MM.1S (cell line): Measurements from ENCODE around the gene LPAR6.

Experiments used
- EZH2 ChIP-seq: fragments of 300-600 bp; sonication (generic); optimal IDR thresholded peaks from 2 replicates; pipeline ENCODE3; 2017; ENCODE audit warnings: low read depth, mild to moderate bottlenecking, antibody characterized with exemption, low read length, mixed read lengths
- EZH2phosphoT487 ChIP-seq: fragments of 300-600 bp; sonication (generic); IDR thresholded peaks from 2 replicates; pipeline ENCODE4 v1.6.1; 2018; ENCODE audit warnings: antibody characterized with exemption, low read length
- TF ChIP-seq, protein P1 (sequence below): fragments of 300-600 bp; sonication (generic); IDR thresholded peaks from 2 replicates; pipeline ENCODE4 v1.5.1; 2016; ENCODE audit warnings: antibody characterized with exemption, low read length, mixed read lengths

DNA sequence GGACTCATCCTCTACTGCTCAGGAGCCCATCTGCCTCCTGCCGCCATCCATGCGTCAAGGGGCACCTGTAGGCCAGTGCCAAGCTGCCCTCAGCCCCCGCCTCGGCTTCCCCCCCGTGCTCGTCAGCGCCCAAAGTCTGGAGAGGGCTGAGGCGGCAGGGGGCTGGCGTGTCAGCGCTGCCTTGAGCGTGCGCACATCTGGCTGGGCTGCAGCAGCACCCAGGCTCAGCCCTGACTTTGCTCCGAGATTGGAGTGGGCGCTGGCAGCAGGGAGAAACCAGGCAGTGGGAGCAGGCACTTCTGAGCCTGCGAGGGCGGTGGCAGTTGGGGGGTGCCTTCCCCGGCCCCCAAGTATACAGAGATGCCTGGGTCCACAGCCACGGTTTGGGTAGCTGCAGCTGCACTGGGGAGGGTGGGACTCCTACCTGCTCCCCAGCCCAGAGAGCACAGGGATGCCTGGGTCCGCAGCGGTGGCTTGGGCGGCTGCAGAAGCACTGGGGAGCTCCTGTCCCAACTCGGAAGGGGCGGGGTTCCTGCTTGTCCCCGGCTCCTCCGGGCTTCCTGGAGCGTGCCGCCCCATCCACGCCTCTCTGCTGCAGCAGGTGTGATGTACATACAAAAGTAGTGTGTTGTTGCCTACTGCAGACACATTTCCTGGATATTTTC is 44.8 kb upstream of the LPAR6 start:
- TF ChIP-seq, protein P1, sequence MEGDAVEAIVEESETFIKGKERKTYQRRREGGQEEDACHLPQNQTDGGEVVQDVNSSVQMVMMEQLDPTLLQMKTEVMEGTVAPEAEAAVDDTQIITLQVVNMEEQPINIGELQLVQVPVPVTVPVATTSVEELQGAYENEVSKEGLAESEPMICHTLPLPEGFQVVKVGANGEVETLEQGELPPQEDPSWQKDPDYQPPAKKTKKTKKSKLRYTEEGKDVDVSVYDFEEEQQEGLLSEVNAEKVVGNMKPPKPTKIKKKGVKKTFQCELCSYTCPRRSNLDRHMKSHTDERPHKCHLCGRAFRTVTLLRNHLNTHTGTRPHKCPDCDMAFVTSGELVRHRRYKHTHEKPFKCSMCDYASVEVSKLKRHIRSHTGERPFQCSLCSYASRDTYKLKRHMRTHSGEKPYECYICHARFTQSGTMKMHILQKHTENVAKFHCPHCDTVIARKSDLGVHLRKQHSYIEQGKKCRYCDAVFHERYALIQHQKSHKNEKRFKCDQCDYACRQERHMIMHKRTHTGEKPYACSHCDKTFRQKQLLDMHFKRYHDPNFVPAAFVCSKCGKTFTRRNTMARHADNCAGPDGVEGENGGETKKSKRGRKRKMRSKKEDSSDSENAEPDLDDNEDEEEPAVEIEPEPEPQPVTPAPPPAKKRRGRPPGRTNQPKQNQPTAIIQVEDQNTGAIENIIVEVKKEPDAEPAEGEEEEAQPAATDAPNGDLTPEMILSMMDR = no peak
- TF ChIP-seq EZH2 (no peak), EZH2phosphoT487 (no peak)
